ENCODE measurements around the gene CTRB1.
"Not testable (repeated sequence)": the region's sequence is repeated elsewhere in the genome, so short reads cannot be mapped to it uniquely, and the experiment has no call there.

The CTRB1 gene

DNA sequence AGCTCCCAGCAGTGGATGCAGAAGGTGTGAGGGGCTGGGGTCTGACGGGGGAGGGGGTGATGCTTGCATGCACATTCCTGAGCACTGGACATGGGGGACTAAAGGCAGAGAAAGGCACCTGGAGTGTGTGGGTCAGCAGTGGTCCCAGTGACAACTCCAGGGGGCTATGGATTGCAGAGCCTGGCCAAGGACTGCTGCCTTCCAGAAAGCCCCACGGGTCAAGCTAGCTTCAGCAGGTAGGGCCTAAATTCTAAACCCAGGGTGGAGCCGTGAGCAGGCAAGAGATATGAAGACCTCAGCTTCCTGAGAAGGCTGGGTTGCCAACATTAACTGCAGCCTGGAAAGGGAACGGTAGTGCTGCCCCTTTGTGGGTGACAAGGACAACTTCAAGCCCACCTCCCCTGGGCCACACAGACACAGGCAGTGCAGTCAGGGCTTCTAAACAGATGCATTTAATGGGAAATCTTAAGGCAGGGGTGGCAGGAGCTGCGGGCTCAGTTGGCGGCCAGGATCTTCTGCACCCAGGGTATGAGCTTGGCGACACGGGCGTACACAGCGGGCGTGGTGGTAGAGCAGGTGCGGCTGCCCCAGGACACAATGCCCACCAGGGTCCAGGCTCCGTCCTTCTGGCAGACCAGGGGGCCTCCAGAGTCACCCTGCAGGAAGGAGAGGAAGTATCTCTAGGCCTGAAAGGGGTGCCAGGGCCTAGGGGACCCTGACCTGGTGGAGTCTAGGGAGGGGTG is 14.9 kb upstream of the CTRB1 start:
- TF ChIP-seq, protein P1, sequence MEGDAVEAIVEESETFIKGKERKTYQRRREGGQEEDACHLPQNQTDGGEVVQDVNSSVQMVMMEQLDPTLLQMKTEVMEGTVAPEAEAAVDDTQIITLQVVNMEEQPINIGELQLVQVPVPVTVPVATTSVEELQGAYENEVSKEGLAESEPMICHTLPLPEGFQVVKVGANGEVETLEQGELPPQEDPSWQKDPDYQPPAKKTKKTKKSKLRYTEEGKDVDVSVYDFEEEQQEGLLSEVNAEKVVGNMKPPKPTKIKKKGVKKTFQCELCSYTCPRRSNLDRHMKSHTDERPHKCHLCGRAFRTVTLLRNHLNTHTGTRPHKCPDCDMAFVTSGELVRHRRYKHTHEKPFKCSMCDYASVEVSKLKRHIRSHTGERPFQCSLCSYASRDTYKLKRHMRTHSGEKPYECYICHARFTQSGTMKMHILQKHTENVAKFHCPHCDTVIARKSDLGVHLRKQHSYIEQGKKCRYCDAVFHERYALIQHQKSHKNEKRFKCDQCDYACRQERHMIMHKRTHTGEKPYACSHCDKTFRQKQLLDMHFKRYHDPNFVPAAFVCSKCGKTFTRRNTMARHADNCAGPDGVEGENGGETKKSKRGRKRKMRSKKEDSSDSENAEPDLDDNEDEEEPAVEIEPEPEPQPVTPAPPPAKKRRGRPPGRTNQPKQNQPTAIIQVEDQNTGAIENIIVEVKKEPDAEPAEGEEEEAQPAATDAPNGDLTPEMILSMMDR (conservative IDR thresholded peaks at IDR 0.05; ENCODE audit: control insufficient read depth, insufficient read depth, low read depth, low read length), result no peak
- no peak overlapping the region for H3K4me3 ChIP-seq (ENCODE audit: control insufficient read depth, low read depth, low read length)
- no peak for DNase-seq (ENCODE audit: low read depth)

DNA sequence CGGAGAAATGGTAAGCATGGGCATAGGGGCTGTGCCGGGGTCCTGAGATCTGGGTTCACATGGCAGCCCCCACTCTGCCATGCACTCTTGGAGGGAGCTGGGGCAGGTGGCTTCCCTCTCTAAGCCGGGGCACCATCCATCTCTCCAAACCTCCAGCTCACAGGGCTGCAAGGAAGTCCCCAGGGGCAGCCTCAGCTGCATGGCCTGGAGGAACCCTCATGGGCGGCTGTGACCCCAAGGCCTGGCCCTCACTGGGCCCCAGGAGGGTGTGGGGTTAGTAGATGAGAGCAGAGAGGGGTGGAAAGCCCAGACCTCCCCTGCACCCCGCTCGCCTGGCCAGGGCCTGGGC is 14.4 kb upstream of the CTRB1 start:
- no peak overlapping the region for H3K4me3 ChIP-seq (ENCODE audit: control insufficient read depth, low read depth, low read length)
- TF ChIP-seq, protein P1 (conservative IDR thresholded peaks at IDR 0.05; ENCODE audit: control insufficient read depth, insufficient read depth, low read depth, low read length), result no peak
- no peak for DNase-seq (ENCODE audit: low read depth)

DNA sequence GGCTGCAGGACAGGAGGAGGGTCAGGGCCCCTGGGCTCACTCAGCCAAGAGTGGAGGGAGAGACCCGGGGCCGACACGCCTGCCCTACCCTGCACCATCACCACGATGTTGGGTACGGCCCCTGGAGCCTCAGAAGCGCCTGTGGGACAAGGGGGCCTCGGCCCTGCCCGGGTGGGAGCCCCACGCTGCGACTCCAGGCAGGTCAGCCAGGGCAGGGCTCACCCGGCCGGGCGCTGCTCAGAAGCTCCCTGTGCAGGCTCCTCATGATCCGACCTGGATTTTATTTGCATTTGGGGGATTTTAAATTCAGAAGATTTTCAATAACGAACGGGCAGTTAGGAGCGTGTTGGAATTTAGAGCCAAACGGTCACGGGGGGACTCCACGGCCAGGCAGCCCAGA is 13.9 kb upstream of the CTRB1 start:
- H3K4me3 ChIP-seq (ENCODE audit: control insufficient read depth, low read depth, low read length); DNase-seq (ENCODE audit: low read depth): not testable (repeated sequence)

DNA sequence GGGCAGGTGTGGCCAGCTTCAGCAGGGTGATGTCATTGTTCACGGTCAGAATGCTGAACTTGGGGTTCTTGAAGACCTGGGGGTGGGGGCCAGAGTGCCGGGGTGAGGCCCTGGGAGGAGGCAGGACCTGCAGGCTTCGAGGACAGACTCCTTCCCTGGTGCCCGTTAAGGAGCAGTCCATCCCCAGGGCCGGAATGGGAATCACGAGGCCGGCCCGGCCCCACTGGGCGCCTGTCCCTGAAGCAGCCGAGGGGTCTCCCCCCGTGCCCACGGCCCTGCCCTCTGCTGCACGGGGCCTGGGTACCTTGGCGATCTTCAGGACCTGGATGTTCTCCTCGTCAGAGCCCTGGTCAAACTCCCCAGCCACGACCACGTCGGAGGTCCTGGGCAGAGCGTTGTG is 13.3 kb upstream of the CTRB1 start:
- DNase-seq (ENCODE audit: low read depth); H3K4me3 ChIP-seq (ENCODE audit: control insufficient read depth, low read depth, low read length): not testable (repeated sequence)

DNA sequence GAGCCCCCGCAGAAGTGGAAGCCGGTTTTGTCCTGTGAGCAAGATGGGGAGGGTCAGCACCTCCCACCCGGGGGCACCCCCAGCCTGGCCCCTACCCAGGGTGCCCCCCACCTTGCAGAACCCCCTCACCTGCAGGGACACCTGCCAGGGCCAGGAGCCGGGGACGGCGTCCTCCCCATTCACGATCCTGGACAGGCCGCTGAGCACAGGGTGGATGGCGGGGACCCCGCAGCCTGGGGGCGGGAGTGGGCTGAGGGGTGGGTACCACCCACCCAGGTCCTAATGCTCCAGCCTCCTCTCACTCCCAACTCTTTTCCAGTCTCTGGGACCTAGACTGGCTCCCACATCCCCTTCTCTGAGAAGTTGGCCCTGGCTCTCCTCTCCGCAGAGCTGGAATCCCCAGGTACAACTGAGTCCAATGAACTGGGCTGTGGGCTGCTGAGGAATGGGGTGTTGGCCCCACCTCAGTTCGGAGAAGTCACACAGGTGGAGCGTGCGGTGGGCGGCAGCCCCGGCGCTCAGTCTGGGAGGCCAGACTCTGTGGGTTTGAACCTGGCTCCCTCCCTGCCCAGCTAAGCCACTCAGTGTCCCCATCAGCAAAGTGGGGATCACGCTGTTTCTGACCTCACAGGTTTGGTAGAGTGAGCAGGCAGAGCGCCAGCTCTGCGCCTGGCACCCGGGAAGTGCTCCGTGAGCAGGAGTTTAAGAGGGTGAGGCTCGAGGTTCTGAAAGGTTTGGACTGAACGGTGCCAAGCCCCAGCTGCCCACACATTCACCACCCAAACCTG is 12.6 kb upstream of the CTRB1 start:
- not testable (repeated sequence) for H3K4me3 ChIP-seq (ENCODE audit: control insufficient read depth, low read depth, low read length); DNase-seq (ENCODE audit: low read depth)

DNA sequence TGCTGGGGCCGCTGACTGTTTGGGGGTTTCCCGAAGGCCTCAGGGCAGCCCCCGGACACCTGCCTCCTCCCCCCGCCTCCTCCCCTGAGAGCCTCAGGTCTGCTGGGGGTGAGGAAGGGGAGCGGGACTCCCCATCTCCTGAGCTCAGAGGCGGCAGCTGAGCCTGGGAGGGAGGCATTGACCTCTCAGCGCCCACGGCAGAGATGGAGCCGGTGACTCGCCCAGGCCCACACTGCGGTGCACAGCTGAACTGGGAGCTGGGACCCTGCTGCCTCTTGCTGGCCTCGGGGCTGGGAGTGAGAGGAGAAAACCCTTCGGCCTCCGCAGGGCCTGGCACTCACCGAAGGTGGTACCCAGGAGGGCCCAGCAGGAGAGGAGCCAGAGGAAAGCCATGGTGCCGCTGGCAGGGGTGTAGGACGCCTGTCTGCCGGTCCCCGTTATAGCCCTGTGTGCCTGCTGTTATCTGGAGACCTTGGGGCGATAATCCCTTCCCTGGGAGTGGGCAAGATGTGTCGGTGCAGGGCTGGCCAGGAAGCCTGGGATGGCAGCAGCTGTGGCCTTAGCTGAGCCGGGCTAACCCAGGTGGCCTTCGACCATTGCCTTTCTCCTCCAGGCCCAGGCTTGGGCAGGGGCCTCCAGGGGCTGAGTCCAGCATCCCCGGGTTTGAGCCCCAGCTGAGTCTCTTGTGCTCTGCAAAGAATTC is 11.9 kb upstream of the CTRB1 start, which contains the start of gene CTRB2:
TSS of gene CTRB2 (minus strand) at position 413 of the 703 bp plus-strand sequence. CDS start at position 393, 20 bp downstream.
- H3K4me3 ChIP-seq (ENCODE audit: control insufficient read depth, low read depth, low read length), result no peak within 1 kb of the TSS
- TF ChIP-seq, protein P1 (conservative IDR thresholded peaks at IDR 0.05; ENCODE audit: control insufficient read depth, insufficient read depth, low read depth, low read length), result no peak
- no peak for DNase-seq (ENCODE audit: low read depth)

DNA sequence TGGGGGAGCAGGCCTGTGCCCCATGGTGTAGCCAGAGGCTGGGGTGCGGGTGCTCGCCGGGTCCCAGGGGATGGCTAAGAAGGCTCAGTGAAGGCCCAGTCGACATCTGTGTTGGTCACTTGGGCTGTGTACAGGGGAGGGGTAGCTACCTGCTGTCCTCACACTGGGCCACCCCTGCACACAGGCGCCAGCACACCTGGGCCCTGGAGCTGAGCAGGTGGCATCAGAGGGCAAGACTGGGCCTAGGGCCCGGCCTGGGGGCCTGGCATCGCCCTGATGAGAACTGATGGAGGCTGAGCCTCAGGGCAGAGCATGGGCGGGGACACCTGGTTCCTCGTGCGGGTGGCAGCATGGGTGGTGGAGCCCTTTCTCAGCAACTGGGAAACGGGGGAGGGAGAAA is 11.0 kb upstream of the CTRB1 start:
- no peak overlapping the region for H3K4me3 ChIP-seq (ENCODE audit: control insufficient read depth, low read depth, low read length)
- TF ChIP-seq, protein P1 (conservative IDR thresholded peaks at IDR 0.05; ENCODE audit: control insufficient read depth, insufficient read depth, low read depth, low read length), result no peak
- DNase-seq (ENCODE audit: low read depth), result no peak

DNA sequence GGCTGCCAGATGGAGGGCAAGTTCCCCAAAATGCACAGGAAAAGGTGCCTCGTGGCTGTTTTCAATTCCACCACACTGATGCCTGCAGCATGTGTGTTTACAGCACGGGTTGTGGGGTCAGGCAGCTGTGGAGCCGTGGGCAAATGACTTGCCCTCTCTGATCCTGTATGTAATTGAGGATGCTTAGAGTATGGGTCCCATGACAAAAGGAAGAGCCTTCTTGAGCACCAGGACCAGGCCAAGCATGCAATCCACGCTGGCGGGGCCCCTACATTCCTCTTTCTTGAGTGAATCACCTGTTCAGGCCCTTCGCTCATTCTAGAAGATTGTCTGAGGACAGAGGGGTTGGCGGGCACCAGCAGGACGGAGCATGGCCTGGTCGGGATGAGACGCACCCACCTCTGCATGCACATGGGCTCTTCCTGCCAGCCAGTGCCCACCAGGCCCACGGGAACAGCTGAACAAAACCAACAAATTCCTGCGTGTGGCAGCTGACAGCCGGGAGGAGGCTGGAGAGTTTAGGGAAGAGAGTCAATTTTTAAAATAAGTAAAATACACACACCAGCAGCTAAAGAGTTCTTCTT is 10.5 kb upstream of the CTRB1 start:
- TF ChIP-seq, protein P1 (conservative IDR thresholded peaks at IDR 0.05; ENCODE audit: control insufficient read depth, insufficient read depth, low read depth, low read length), result no peak
- DNase-seq (ENCODE audit: low read depth), result no peak
- no peak overlapping the region for H3K4me3 ChIP-seq (ENCODE audit: control insufficient read depth, low read depth, low read length)

Measured in fibroblast of mammary gland (primary cell).